K562 (cell line): ENCODE results near the gene ZNF672. TPM values are rescaled to one million over a fixed set of nuclear protein-coding genes. Genes with fewer than 3 reads are reported as not detected.

Experiments
- BRF1 ChIP-seq: IDR thresholded peaks from 3 replicates; pipeline ENCODE4 v1.6.1; 2011; ENCODE audit warnings: borderline replicate concordance, mild to moderate bottlenecking; ENCODE audit not compliant: insufficient read length; ENCODE audit errors: extremely low read depth
- ELF4 ChIP-seq: fragments of 450-650 bp; formaldehyde crosslinking; IDR thresholded peaks from 2 replicates; pipeline ENCODE4 v1.4.0; 2022; ENCODE audit warnings: missing genetic modification characterization
- GATAD2B ChIP-seq: fragments of 450-650 bp; IDR thresholded peaks from 2 replicates; pipeline ENCODE4 v1.6.1; 2017; ENCODE audit warnings: mild to moderate bottlenecking, borderline replicate concordance
- NFE2 ChIP-seq: IDR thresholded peaks from 2 replicates; pipeline ENCODE4 v1.6.1; 2014; ENCODE audit warnings: antibody characterized with exemption, low read depth
- PRMT5 ChIP-seq: sonication (generic); formaldehyde crosslinking; IDR thresholded peaks from 2 replicates; pipeline ENCODE4 v1.5.0; 2020; ENCODE audit warnings: missing genetic modification reagents
- RAD51 ChIP-seq: fragments of 450-650 bp; IDR thresholded peaks from 2 replicates; pipeline ENCODE4 v1.7.1; 2016; ENCODE audit warnings: low read depth, mild to moderate bottlenecking, borderline replicate concordance
- ZNF239 ChIP-seq: fragments of 250-450 bp; sonication (Bioruptor Pico); IDR thresholded peaks from 2 replicates; pipeline ENCODE4 v1.4.0; 2020; ENCODE audit warnings: mild to moderate bottlenecking
- polyA plus RNA-seq, 8 experiments: library from polyadenylated mRNA; depleted of rRNA in 4 of 8; stranded (reverse) in 5 of 8; unstranded in 3 of 8; fragments of >200 nt; fragmentation: Nextera tagmentation in 2 of 8; fragmentation: Illumina TruSeq in 1 of 8; extraction: Ambion mirVana in 2 of 8; extraction: Trizol in 1 of 8; gene quantifications; 2 replicates each; pipeline versions ENCODE4 v1.2.1 to v1.2.3, GENCODE V29; 2011 to 2014; ENCODE audit warnings: inconsistent platforms in 1 of 8, missing spikeins in 1 of 8
- total RNA-seq, 7 experiments: library from RNA; depleted of rRNA in 6 of 7; stranded (reverse); fragments of >200 nt in 6 of 7; fragmentation: Illumina TruSeq in 2 of 7; extraction: Trizol in 2 of 7; gene quantifications; 2 replicates each; pipeline versions ENCODE4 v1.2.1 to v1.2.3, GENCODE V29; 2011 to 2021; ENCODE audit warnings: low replicate concordance in 1 of 7
- TF ChIP-seq, protein P1 (sequence below), 2 experiments: fragments of 450-650 bp; formaldehyde crosslinking in 1 of 2; IDR thresholded peaks; 2 replicates each; pipeline versions ENCODE4 v1.4.0 to v1.6.1; 2014 to 2020; ENCODE audit warnings: mild to moderate bottlenecking in 2 of 2, borderline replicate concordance in 1 of 2, low read depth in 1 of 2
- TF ChIP-seq, protein P2 (sequence below): conservative IDR thresholded peaks from 2 replicates; pipeline ENCODE4 v1.6.1; 2011; ENCODE audit warnings: low read depth, mild to moderate bottlenecking, low read length; ENCODE audit not compliant: control insufficient read depth
- TF ChIP-seq, protein P3 (sequence below): fragments of 450-650 bp; IDR thresholded peaks from 2 replicates; pipeline ENCODE4 v1.6.1; 2016; ENCODE audit warnings: mild to moderate bottlenecking
- TF ChIP-seq, protein P4 (sequence below): IDR thresholded peaks from 3 replicates; pipeline ENCODE4 v1.6.1; 2011; ENCODE audit warnings: borderline replicate concordance, mild to moderate bottlenecking, moderate library complexity; ENCODE audit not compliant: insufficient read length; ENCODE audit errors: extremely low read depth

The ZNF672 gene
- total and polyA plus RNA-seq, 9 of the 15 experiments (the other 6 are each of a cell fraction or from before 2014, with no cell fraction given), result 1.9 to 57.9 (median 24.1) TPM

DNA sequence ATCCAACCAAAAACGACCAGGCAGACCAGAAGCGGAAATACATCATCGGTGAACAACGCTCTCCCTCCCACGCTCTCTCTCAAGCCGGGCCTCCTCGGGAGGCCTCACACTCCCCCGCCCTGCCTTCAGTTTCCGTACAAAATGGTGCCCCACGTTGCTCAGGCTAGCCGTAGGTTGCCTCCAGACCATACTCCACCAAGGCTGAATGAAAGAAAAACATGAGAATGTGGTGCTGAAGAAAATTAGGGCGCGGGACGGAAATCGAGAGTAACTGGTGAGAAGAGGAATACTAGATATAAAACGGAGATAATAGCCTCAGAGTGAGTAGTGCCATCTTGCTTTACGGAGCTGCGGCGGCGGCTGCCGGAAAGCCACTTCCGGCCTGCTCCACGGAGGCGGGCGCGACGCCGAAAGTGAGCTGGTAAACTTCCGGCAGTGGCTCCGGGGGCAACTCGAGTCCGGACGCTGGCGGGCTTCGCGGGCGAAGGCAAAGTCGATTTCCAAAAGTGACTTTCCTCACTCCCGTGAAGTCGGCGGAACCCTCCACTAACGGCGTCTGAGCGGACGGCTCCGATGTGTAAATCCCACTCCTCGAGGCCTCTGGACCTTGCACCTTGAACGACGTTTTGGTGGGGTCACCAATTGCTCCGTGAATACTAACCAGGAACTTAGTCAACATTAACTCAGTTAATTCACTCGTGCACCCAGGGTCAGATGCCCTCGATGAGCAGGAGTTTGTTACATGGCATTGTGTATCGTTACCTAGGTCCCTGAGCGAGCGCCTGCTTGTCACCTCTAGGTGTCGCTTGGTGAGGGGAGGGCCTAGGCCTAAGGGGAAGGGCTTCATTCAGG is 11.9 kb upstream of the ZNF672 start, which contains the start of gene SH3BP5L (continued):
- TF ChIP-seq, protein P1, sequence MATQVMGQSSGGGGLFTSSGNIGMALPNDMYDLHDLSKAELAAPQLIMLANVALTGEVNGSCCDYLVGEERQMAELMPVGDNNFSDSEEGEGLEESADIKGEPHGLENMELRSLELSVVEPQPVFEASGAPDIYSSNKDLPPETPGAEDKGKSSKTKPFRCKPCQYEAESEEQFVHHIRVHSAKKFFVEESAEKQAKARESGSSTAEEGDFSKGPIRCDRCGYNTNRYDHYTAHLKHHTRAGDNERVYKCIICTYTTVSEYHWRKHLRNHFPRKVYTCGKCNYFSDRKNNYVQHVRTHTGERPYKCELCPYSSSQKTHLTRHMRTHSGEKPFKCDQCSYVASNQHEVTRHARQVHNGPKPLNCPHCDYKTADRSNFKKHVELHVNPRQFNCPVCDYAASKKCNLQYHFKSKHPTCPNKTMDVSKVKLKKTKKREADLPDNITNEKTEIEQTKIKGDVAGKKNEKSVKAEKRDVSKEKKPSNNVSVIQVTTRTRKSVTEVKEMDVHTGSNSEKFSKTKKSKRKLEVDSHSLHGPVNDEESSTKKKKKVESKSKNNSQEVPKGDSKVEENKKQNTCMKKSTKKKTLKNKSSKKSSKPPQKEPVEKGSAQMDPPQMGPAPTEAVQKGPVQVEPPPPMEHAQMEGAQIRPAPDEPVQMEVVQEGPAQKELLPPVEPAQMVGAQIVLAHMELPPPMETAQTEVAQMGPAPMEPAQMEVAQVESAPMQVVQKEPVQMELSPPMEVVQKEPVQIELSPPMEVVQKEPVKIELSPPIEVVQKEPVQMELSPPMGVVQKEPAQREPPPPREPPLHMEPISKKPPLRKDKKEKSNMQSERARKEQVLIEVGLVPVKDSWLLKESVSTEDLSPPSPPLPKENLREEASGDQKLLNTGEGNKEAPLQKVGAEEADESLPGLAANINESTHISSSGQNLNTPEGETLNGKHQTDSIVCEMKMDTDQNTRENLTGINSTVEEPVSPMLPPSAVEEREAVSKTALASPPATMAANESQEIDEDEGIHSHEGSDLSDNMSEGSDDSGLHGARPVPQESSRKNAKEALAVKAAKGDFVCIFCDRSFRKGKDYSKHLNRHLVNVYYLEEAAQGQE (IDR thresholded peaks at IDR 0.05; ENCODE audit: borderline replicate concordance), result peak; percentile 52; the same call in 1 of the 2 replicates
- TF ChIP-seq, protein P1 (CRISPR knock-in tag; IDR thresholded peaks at IDR 0.05; ENCODE audit: low read depth), result no peak; the same call in 1 of the 2 replicates
- TF ChIP-seq BRF1, result no peak
- no peak for TF ChIP-seq ELF4
- no peak for TF ChIP-seq PRMT5
- TF ChIP-seq NFE2, result no peak
- TF ChIP-seq ZNF239 (CRISPR knock-in tag), result peak; percentile 42
- TF ChIP-seq, protein P2, sequence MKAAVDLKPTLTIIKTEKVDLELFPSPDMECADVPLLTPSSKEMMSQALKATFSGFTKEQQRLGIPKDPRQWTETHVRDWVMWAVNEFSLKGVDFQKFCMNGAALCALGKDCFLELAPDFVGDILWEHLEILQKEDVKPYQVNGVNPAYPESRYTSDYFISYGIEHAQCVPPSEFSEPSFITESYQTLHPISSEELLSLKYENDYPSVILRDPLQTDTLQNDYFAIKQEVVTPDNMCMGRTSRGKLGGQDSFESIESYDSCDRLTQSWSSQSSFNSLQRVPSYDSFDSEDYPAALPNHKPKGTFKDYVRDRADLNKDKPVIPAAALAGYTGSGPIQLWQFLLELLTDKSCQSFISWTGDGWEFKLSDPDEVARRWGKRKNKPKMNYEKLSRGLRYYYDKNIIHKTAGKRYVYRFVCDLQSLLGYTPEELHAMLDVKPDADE, result peak; percentile 74
- no peak; the same call in 1 of the 2 replicates for TF ChIP-seq GATAD2B
- TF ChIP-seq, protein P3, sequence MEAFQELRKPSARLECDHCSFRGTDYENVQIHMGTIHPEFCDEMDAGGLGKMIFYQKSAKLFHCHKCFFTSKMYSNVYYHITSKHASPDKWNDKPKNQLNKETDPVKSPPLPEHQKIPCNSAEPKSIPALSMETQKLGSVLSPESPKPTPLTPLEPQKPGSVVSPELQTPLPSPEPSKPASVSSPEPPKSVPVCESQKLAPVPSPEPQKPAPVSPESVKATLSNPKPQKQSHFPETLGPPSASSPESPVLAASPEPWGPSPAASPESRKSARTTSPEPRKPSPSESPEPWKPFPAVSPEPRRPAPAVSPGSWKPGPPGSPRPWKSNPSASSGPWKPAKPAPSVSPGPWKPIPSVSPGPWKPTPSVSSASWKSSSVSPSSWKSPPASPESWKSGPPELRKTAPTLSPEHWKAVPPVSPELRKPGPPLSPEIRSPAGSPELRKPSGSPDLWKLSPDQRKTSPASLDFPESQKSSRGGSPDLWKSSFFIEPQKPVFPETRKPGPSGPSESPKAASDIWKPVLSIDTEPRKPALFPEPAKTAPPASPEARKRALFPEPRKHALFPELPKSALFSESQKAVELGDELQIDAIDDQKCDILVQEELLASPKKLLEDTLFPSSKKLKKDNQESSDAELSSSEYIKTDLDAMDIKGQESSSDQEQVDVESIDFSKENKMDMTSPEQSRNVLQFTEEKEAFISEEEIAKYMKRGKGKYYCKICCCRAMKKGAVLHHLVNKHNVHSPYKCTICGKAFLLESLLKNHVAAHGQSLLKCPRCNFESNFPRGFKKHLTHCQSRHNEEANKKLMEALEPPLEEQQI, result no peak
- TF ChIP-seq, protein P4, sequence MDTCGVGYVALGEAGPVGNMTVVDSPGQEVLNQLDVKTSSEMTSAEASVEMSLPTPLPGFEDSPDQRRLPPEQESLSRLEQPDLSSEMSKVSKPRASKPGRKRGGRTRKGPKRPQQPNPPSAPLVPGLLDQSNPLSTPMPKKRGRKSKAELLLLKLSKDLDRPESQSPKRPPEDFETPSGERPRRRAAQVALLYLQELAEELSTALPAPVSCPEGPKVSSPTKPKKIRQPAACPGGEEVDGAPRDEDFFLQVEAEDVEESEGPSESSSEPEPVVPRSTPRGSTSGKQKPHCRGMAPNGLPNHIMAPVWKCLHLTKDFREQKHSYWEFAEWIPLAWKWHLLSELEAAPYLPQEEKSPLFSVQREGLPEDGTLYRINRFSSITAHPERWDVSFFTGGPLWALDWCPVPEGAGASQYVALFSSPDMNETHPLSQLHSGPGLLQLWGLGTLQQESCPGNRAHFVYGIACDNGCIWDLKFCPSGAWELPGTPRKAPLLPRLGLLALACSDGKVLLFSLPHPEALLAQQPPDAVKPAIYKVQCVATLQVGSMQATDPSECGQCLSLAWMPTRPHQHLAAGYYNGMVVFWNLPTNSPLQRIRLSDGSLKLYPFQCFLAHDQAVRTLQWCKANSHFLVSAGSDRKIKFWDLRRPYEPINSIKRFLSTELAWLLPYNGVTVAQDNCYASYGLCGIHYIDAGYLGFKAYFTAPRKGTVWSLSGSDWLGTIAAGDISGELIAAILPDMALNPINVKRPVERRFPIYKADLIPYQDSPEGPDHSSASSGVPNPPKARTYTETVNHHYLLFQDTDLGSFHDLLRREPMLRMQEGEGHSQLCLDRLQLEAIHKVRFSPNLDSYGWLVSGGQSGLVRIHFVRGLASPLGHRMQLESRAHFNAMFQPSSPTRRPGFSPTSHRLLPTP, result no peak
- TF ChIP-seq RAD51, result 0 out of 2 replicates have a peak, but pooled peaks have one; percentile 2
